ENCODE measurements around the gene CLEC1B.
"Not testable (repeated sequence)": the region's sequence is repeated elsewhere in the genome, so short reads cannot be mapped to it uniquely, and the experiment has no call there.

CLEC1B gene

DNA sequence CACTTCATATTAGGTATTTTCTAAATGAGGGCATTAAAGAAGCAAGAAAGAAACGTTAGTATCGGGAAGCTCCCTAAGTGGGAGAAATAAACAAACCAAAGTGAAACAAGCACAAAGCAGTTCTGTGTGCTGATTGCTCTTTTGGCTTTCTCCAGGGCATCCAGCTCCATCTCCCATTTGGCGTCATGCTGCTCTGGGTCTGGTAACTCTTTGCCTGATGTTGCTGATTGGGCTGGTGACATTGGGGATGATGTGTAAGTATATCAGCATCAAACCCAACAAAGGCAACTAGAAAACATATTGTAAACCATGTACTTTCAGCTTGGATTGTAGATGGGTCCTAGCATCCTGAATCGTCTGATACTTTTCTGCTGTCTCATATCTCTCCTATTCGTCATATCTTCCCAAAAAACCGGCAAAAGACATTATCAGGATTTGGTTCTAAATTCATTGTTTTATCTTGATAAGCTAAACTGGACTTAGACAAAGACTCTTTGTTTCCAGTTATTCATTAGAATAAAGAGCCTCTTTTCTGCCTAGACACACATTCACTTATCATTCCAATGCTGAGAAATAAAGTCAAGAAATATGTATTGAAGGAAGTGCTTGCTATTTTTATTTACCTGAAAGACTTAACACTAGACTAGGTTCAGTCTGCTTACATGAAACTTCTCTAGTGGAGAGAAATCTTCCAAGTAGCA lies 13.9 kb upstream of the CLEC1B start:
- no peak for TF ChIP-seq ZFX (IDR thresholded peaks at IDR 0.05)
- TF ChIP-seq, protein P1, sequence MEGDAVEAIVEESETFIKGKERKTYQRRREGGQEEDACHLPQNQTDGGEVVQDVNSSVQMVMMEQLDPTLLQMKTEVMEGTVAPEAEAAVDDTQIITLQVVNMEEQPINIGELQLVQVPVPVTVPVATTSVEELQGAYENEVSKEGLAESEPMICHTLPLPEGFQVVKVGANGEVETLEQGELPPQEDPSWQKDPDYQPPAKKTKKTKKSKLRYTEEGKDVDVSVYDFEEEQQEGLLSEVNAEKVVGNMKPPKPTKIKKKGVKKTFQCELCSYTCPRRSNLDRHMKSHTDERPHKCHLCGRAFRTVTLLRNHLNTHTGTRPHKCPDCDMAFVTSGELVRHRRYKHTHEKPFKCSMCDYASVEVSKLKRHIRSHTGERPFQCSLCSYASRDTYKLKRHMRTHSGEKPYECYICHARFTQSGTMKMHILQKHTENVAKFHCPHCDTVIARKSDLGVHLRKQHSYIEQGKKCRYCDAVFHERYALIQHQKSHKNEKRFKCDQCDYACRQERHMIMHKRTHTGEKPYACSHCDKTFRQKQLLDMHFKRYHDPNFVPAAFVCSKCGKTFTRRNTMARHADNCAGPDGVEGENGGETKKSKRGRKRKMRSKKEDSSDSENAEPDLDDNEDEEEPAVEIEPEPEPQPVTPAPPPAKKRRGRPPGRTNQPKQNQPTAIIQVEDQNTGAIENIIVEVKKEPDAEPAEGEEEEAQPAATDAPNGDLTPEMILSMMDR (conservative IDR thresholded peaks at IDR 0.05): no peak
- H3K27ac ChIP-seq: no peak overlapping the region

DNA sequence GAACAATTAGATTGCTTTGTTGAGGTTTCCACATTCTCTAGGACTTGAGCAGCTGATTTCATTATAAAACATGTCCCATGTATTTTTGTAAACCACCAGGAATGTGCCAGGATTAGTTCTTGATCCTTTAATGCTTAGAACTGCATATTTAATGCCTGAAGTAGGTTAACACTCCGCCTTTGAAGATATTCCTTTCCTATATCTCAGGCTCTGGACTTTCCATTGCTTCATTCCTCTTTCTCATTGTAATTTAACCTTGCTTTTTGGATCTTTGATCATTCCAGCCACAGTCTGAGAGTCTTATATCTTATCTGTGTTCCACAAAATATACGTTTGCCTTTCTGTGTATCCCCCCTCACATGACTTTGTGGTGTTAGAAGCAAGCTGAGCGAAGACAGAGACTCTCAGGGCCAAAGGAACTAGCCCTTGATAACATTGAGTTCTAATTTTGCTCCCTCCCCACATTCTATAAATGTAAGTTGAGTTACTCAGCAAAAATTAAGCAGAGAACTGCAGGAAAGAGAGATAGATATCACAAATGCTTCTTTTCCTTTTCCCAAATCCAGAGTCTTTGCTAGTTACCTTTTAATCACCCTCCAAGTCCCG lies 2.4 kb upstream of the CLEC1B start:
- no peak for TF ChIP-seq ZFX (IDR thresholded peaks at IDR 0.05)
- TF ChIP-seq, protein P1 (conservative IDR thresholded peaks at IDR 0.05): no peak
- H3K27ac ChIP-seq: no peak overlapping the region

DNA sequence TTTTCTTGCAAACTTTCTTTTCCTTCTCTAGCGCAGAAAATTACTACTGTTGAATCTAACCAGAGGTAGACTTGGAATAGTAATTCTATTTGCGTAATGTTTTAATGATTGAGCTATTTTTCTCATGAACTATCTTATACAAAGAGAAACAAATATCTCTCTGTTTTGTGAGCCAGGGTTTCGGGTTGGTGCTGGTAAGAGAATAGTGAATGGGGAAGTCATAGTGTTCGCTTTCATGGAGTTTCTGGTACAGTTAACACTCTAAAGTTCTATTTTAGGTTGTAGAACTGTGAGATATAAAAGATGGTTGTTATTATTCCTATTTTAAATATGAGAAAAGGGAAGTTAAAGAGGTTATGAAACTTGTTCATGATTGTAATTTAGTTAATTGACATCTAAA lies 6.6 kb downstream of the CLEC1B start:
- TF ChIP-seq ZFX (IDR thresholded peaks at IDR 0.05): no peak
- TF ChIP-seq, protein P1 (conservative IDR thresholded peaks at IDR 0.05): no peak
- no peak overlapping the region for H3K27ac ChIP-seq

DNA sequence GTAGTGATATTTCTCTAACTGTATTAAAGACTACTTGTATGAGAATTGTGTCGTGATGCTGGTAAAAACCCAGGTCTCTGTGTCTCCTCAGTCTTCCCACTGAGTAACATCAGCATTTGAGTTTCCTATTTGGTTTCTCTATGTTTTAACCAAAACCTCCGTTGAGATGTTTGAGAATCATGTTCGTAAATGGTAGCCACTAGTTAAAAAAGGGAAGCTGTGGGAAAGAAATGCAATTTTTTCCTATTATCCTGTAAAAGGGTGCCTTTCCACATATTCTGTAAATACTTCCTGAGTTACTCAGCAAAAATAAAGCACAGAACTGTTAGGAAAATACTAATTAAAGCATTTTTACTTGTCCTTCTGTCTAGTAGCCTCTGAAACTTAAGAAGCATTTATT lies 7.0 kb downstream of the CLEC1B start:
- TF ChIP-seq, protein P1 (conservative IDR thresholded peaks at IDR 0.05): no peak
- TF ChIP-seq ZFX (IDR thresholded peaks at IDR 0.05): no peak
- H3K27ac ChIP-seq: no peak overlapping the region

DNA sequence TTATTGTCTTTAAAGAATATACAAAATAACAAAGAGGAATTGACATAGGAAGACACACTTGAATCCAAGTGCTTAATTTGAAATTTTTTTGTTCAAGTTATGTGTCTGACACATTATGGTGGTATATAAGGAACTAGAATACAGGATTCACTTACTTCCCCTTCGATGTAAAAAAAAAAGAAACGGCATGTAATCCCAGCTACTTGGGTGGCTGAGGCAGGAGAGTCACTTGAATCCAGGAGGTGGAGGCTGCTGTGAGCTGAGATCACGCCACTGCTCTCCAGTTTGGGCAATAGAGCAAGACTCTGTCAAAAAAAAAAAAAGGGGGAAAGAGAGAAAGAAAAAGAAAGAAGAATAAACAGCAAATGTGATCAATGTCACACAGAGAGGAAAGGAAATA lies 18.8 kb downstream of the CLEC1B start:
- no peak overlapping the region for H3K27ac ChIP-seq
- no peak for TF ChIP-seq ZFX (IDR thresholded peaks at IDR 0.05)
- TF ChIP-seq, protein P1 (conservative IDR thresholded peaks at IDR 0.05): no peak

DNA sequence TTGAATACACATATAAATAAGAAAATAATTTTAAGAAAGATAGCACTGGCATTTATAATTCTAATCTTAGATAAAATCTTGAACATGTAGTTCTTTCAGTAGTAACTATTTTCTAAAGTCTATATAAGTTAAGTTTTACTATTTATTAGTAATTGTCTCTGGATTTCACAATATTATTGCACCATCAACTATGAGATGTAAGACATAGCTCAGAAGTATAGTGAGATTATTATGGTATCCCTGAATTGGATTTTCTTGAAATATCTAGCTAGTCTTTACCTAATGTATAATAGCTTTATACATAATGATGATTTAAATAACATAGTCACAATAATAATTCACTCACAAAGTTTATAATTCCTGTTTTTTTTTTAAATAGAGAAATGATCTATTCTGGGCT lies 21.0 kb downstream of the CLEC1B start:
- TF ChIP-seq ZFX (IDR thresholded peaks at IDR 0.05): no peak
- TF ChIP-seq, protein P1 (conservative IDR thresholded peaks at IDR 0.05): no peak
- H3K27ac ChIP-seq: no peak overlapping the region

DNA sequence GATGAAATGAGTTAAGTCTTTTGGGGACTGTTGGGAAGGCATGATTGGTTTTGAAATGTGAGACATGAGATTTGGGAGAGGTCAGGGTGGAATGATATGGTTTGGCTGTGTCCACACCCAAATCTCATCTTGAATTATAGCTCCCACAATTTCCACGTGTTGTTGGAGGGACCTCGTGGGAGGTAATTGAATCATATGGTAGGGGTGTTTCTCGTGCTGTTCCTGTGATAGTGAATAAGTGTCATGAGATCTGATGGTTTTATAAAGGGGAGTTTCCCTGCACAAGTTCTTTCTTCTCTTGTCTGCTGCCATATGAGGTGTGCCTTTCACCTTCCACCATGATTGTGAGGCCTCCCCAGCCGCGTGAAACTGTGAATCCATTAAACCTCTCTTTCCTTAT lies 22.3 kb downstream of the CLEC1B start:
- not testable (repeated sequence) for H3K27ac ChIP-seq

DNA sequence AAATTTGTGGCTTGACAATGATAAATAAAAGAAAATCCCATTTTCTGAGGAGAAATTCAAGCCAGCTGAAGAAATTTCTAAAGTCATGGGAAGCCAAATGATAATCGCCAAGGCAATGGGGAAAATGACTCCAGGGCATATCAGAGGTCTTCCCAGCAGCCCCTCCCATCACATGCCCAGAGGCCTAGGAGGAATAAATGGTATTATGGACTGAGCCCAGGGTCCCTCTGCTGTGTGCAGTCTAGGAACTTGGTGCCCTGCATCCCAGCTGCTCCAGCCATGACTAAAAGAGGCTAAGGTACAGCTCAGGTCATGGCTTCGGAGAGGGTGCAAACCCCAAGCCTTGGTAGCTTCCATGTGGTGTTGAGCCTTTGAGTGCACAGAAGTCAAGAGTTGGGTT lies 23.3 kb downstream of the CLEC1B start:
- H3K27ac ChIP-seq: no peak overlapping the region
- TF ChIP-seq ZFX (IDR thresholded peaks at IDR 0.05): no peak
- TF ChIP-seq, protein P1 (conservative IDR thresholded peaks at IDR 0.05): no peak

DNA sequence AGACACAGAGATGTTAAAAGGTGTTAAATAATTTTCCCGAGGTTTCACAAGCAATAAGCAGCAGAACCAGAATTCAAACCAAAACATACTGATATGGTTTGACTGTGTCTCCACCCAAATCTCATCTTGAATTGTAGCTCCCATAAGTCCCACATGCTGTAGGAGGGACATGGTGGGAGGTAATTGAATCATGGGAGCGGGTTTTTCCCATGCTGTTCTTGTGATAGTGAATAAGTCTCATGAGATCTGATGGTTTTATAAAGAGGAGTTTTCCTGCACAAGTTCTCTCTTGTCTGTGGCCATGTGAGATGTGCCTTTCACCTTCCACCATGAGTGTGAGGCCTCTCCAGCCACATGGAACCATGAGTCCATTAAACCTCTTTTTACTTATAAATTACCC lies 24.2 kb downstream of the CLEC1B start:
- H3K27ac ChIP-seq: not testable (repeated sequence)

Measured in C4-2B (cell line).